T47D (cell line): ENCODE data around the gene IGDCC3.

Source experiments
- DNase-seq, 2 experiments: peaks; one replicate each; pipeline versions ENCODE4 v3.0.0 to v3.0.0-alpha.2; 2011 to 2012; ENCODE audit warnings: low read depth in 1 of 2, low spot score in 1 of 2
- JUND ChIP-seq: IDR thresholded peaks from 2 replicates; pipeline ENCODE4 v1.6.1; 2012; ENCODE audit warnings: low read depth
- in situ Hi-C: cut with HindIII; loops from 2 replicates; pipeline ENCODE4 v1.10.0; 2016; ENCODE audit warnings: low sequenced_read_pairs, low pct_unique_long_range_greater_than_20kb

The IGDCC3 gene

GRCh38 chr15:65285291-65286068 is 92.3 kb downstream of the IGDCC3 start:
- no peak for DNase-seq
- in situ Hi-C loops, result no loop called here
- no peak for TF ChIP-seq JUND

- DNase-seq, result no peak
- no peak for TF ChIP-seq JUND
- in situ Hi-C loops, result no loop called here
These were observed 99.3 kb downstream of the IGDCC3 start for GRCh38 chr15:65278480-65278879.
